Karpas-422 (cell line): ENCODE data around the gene TRIOBP. TPM values are rescaled to one million over a fixed set of nuclear protein-coding genes. Genes with fewer than 3 reads are reported as not detected.

Experiments used
- DNase-seq: peaks from one replicate; pipeline ENCODE4 v3.0.0-alpha.2; 2015
- H2AFZ ChIP-seq: fragments of 200-600 bp; sonication (generic); 2 replicates; pipeline ENCODE4 v1.6.1; 2014; ENCODE audit warnings: antibody characterized with exemption, low read length, mixed read lengths
- H3K27ac ChIP-seq: fragments of 200-600 bp; sonication (generic); 2 replicates; pipeline ENCODE4 v1.5.1; 2014; ENCODE audit warnings: mild to moderate bottlenecking, low read length, moderate library complexity
- H3K27me3 ChIP-seq: fragments of 200-600 bp; sonication (generic); 2 replicates; pipeline ENCODE4 v1.6.1; 2014; ENCODE audit warnings: low read length, mixed read lengths
- H3K36me3 ChIP-seq: fragments of 200-600 bp; sonication (generic); 2 replicates; pipeline ENCODE4 v1.6.1; 2014; ENCODE audit warnings: low read length, mixed read lengths; ENCODE audit not compliant: insufficient read depth
- H3K4me1 ChIP-seq: fragments of 200-600 bp; sonication (generic); 2 replicates; pipeline ENCODE4 v1.6.1; 2014; ENCODE audit warnings: mild to moderate bottlenecking, low read length, mixed read lengths
- H3K4me2 ChIP-seq: fragments of 200-600 bp; sonication (generic); 2 replicates; pipeline ENCODE4 v1.6.1; 2014; ENCODE audit warnings: low read length, low read depth, mild to moderate bottlenecking; ENCODE audit not compliant: poor library complexity, severe bottlenecking
- H3K4me3 ChIP-seq: fragments of 200-600 bp; sonication (generic); 2 replicates; pipeline ENCODE4 v1.5.1; 2014; ENCODE audit warnings: mild to moderate bottlenecking, antibody characterized with exemption, low read length, mixed read lengths
- H3K79me2 ChIP-seq: fragments of 200-600 bp; sonication (generic); 2 replicates; pipeline ENCODE4 v1.6.1; 2014; ENCODE audit warnings: mild to moderate bottlenecking, low read length, mixed read lengths
- H3K9ac ChIP-seq: fragments of 200-600 bp; sonication (generic); 2 replicates; pipeline ENCODE4 v1.6.0; 2014; ENCODE audit warnings: low read length
- H3K9me2 ChIP-seq: fragments of 200-600 bp; sonication (generic), shearing (Covaris generic); replicated peaks from 2 replicates; pipeline ENCODE4 v1.6.0; 2014; ENCODE audit warnings: mild to moderate bottlenecking, low read length, moderate library complexity; ENCODE audit not compliant: insufficient read depth
- H3K9me3 ChIP-seq: fragments of 300-700, 200-600 bp; sonication (generic); 2 replicates; pipeline ENCODE4 v1.6.1; 2014; ENCODE audit warnings: low read length, mixed read lengths
- H4K20me1 ChIP-seq: fragments of 200-600 bp; sonication (generic); 2 replicates; pipeline ENCODE4 v1.6.1; 2014; ENCODE audit warnings: mild to moderate bottlenecking, antibody characterized with exemption, low read length, low read depth; ENCODE audit not compliant: insufficient read depth
- small RNA-seq: library from RNA; depleted of rRNA; stranded (forward); fragments of <200 nt; gene quantifications from one replicate; pipeline ENCODE3, GENCODE V24; 2014
- total RNA-seq: library from RNA; depleted of rRNA; stranded (reverse); fragments of >200 nt; shearing (Covaris generic); gene quantifications from 2 replicates; pipeline ENCODE4 v1.2.3, GENCODE V29; 2014; ENCODE audit warnings: low replicate concordance; rRNA removed

The TRIOBP gene
- total RNA-seq, 1 experiment from 2014 or later = 14.6 TPM

- Histone ChIP-seq H3K9me2 (no peaks in the 10 kb centered on the region), H3K27ac (no peak overlapping the region), H3K9me3 (no peaks in the 10 kb centered on the region), H3K9ac (no peak overlapping the region), H3K27me3 (no peaks in the 10 kb centered on the region), H2AFZ (no peak overlapping the region), H3K36me3 (no peaks in the 10 kb centered on the region), H3K4me3 (no peak overlapping the region), H3K4me1 (peaks cover 7% of the 10 kb centered on the region), H3K4me2 (no peak overlapping the region), H4K20me1 (no peaks in the 10 kb centered on the region), H3K79me2 (no peaks in the 10 kb centered on the region)
- DNase-seq = no peak
These were observed 125.4 kb downstream of the TRIOBP start for GRCh38 chr22:37822079-37822833.

- Histone ChIP-seq H3K4me3 (no peak within 1 kb of the TSS), H3K27ac (no peak within 1 kb of the TSS), H3K4me2 (no peak within 1 kb of the TSS), H4K20me1 (no peaks in the 10 kb centered on the region), H3K36me3 (no peaks in the 10 kb centered on the region), H3K9me3 (no peaks in the 10 kb centered on the region), H3K9me2 (no peaks in the 10 kb centered on the region), H3K9ac (no peak within 1 kb of the TSS), H2AFZ (no peak within 1 kb of the TSS), H3K27me3 (no peaks in the 10 kb centered on the region), H3K79me2 (no peaks in the 10 kb centered on the region), H3K4me1 (no peaks in the 10 kb centered on the region)
- DNase-seq = no peak
These were observed 126.5 kb downstream of the TRIOBP start, which contains the start of gene GALR3 for GRCh38 chr22:37823134-37823985. Gene GALR3 (plus strand): TSS chr22:37823382. CDS start chr22:37823407, 25 bp downstream.

GRCh38 chr22:37824674-37825641 lies 128.1 kb downstream of the TRIOBP start:
- Histone ChIP-seq H3K4me2 (no peak overlapping the region), H3K27ac (no peak overlapping the region), H4K20me1 (no peaks in the 10 kb centered on the region), H3K79me2 (no peaks in the 10 kb centered on the region), H3K9ac (no peak overlapping the region), H3K9me3 (no peaks in the 10 kb centered on the region), H3K4me1 (no peaks in the 10 kb centered on the region), H3K27me3 (no peaks in the 10 kb centered on the region), H3K4me3 (no peak overlapping the region), H3K36me3 (peaks cover 5% of the 10 kb centered on the region; the same call in 1 of the 2 replicates), H3K9me2 (no peaks in the 10 kb centered on the region), H2AFZ (no peak overlapping the region)
- no peak for DNase-seq

Small RNA genes lying within 50 kb of the gene (small RNA-seq; reads per million reads assigned to genes)
- gene RN7SL385P = not detected

Other genes with a start within 250 kb of the TRIOBP start
- 91.1 and 105 TPM in 2 replicates for gene MFNG, start 210.7 kb upstream of the TRIOBP start, total RNA-seq
- not detected in 2 replicates for gene CARD10, start 177.6 kb upstream of the TRIOBP start, total RNA-seq
- gene CDC42EP1, start 136.6 kb upstream of the TRIOBP start, total RNA-seq = not detected in 2 replicates
- gene LGALS2, start 117.0 kb upstream of the TRIOBP start, total RNA-seq = not detected in 2 replicates
- 64.3 and 97.3 TPM in 2 replicates for gene GGA1, start 88.2 kb upstream of the TRIOBP start, total RNA-seq
- gene SH3BP1, start 57.4 kb upstream of the TRIOBP start, total RNA-seq = 43.2 and 50.4 TPM in 2 replicates
- 75.3 and 78.9 TPM in 2 replicates for gene PDXP, start 38.3 kb upstream of the TRIOBP start, total RNA-seq
- 288 and 308 TPM in 2 replicates for gene LGALS1, start 21.4 kb upstream of the TRIOBP start, total RNA-seq
- 12.3 and 48.1 TPM in 2 replicates for gene NOL12, start 10.7 kb upstream of the TRIOBP start, total RNA-seq
- gene GCAT, start 110.9 kb downstream of the TRIOBP start, total RNA-seq = 36.6 and 87.8 TPM in 2 replicates
- not detected in 2 replicates for gene GALR3, start 126.3 kb downstream of the TRIOBP start, total RNA-seq
- 25.6 and 30.1 TPM in 2 replicates for gene ANKRD54, start 147.3 kb downstream of the TRIOBP start, total RNA-seq
- gene EIF3L, start 152.4 kb downstream of the TRIOBP start, total RNA-seq = 363 and 488 TPM in 2 replicates
- 14.3 and 25.2 TPM in 2 replicates for gene MICALL1, start 209.2 kb downstream of the TRIOBP start, total RNA-seq